GM12878 (cell line): ENCODE measurements around the gene PGF. TPM values are rescaled to one million over a fixed set of nuclear protein-coding genes. Genes with fewer than 3 reads are reported as not detected.

Source experiments
- BHLHE40 ChIP-seq, 2 experiments: fragments of 450-650 bp in 1 of 2; IDR thresholded peaks; 2 replicates each; pipeline ENCODE4 v1.6.1; 2011 to 2017; ENCODE audit warnings: low read depth in 2 of 2, borderline replicate concordance in 1 of 2, improper control_type of control experiment in 1 of 2, low read length in 1 of 2, mild to moderate bottlenecking in 1 of 2
- CUX1 ChIP-seq: IDR thresholded peaks from 2 replicates; pipeline ENCODE4 v1.6.1; 2012; ENCODE audit warnings: improper control_type of control experiment, low read depth, low read length; ENCODE audit not compliant: insufficient replicate concordance
- E2F4 ChIP-seq: IDR thresholded peaks from 2 replicates; pipeline ENCODE4 v1.6.1; 2012; ENCODE audit warnings: low read depth, low read length, improper control_type of control experiment
- ELK1 ChIP-seq: IDR thresholded peaks from 2 replicates; pipeline ENCODE4 v1.6.1; 2012; ENCODE audit warnings: low read depth, low read length, improper control_type of control experiment
- EP300 ChIP-seq, 2 experiments: fragments of 150-350 bp in 1 of 2; IDR thresholded peaks; 2 replicates each; pipeline ENCODE4 v1.6.1; 2011 to 2012; ENCODE audit warnings: low read depth in 2 of 2, low read length in 2 of 2, borderline replicate concordance in 1 of 2, improper control_type of control experiment in 1 of 2, inconsistent platforms in 1 of 2; ENCODE audit not compliant: control insufficient read depth in 1 of 2
- ESRRA ChIP-seq: IDR thresholded peaks from 2 replicates; pipeline ENCODE4 v1.6.1; 2012; ENCODE audit warnings: mild to moderate bottlenecking, low read length, improper control_type of control experiment
- NRF1 ChIP-seq: conservative IDR thresholded peaks from 2 replicates; pipeline ENCODE4 v1.6.1; 2011; ENCODE audit warnings: mild to moderate bottlenecking, low read depth, low read length, improper control_type of control experiment
- RAD21 ChIP-seq: IDR thresholded peaks from 2 replicates; pipeline ENCODE4 v1.6.1; 2011; ENCODE audit warnings: mild to moderate bottlenecking, low read depth, low read length, moderate library complexity; ENCODE audit not compliant: insufficient read depth
- SRF ChIP-seq, 2 experiments: IDR thresholded peaks; 2 replicates each; pipeline ENCODE4 v1.6.1; 2011; ENCODE audit warnings: low read depth in 2 of 2, low read length in 2 of 2, mild to moderate bottlenecking in 1 of 2, moderate library complexity in 1 of 2
- SUZ12 ChIP-seq: fragments of 200-600 bp; sonication (generic); IDR thresholded peaks from one replicate; pipeline ENCODE4 v1.6.1; 2018; ENCODE audit warnings: antibody characterized with exemption, mild to moderate bottlenecking; ENCODE audit not compliant: unreplicated experiment
- TCF7 ChIP-seq: IDR thresholded peaks from 2 replicates; pipeline ENCODE4 v1.6.1; 2014; ENCODE audit warnings: antibody characterized with exemption, borderline replicate concordance
- USF1 ChIP-seq: IDR thresholded peaks from 2 replicates; pipeline ENCODE4 v1.6.1; 2011; ENCODE audit warnings: borderline replicate concordance, low read depth, mild to moderate bottlenecking, moderate library complexity, mixed read lengths, low read length; ENCODE audit not compliant: insufficient read depth; ENCODE audit errors: extremely low read length
- WRNIP1 ChIP-seq: IDR thresholded peaks from 2 replicates; pipeline ENCODE4 v1.6.1; 2011; ENCODE audit warnings: low read depth, low read length, improper control_type of control experiment, borderline replicate concordance
- YBX1 ChIP-seq: fragments of 450-650 bp; IDR thresholded peaks from 2 replicates; pipeline ENCODE4 v1.6.1; 2016; ENCODE audit warnings: antibody characterized with exemption
- ZNF384 ChIP-seq: IDR thresholded peaks from 2 replicates; pipeline ENCODE4 v1.6.1; 2012; ENCODE audit warnings: low read depth, mild to moderate bottlenecking, low read length, improper control_type of control experiment, borderline replicate concordance
- polyA plus RNA-seq, 11 experiments: library from polyadenylated mRNA; depleted of rRNA in 4 of 11; unstranded in 6 of 11; stranded (reverse) in 5 of 11; fragments of >200 nt; fragmentation: Nextera tagmentation in 4 of 11; fragmentation: Illumina TruSeq in 1 of 11; extraction: Ambion mirVana in 4 of 11; extraction: Trizol in 1 of 11; gene quantifications; 1 replicate in 1 of 11; 2 replicates in 10 of 11; pipeline versions ENCODE4 v1.2.1 to v1.2.3, GENCODE V29; 2011 to 2016; ENCODE audit warnings: inconsistent platforms in 2 of 11, missing spikeins in 2 of 11, low read depth in 1 of 11
- total RNA-seq, 4 experiments: library from RNA; depleted of rRNA in 3 of 4; stranded (reverse); fragments of >200 nt in 3 of 4; fragmentation: Illumina TruSeq in 1 of 4; extraction: Trizol in 1 of 4; gene quantifications; 2 replicates each; pipeline versions ENCODE4 v1.2.1 to v1.2.3, GENCODE V29; 2013 to 2021
- TF ChIP-seq, protein P1 (sequence below): IDR thresholded peaks from 2 replicates; pipeline ENCODE4 v1.6.1; 2011; ENCODE audit warnings: low read depth, low read length, improper control_type of control experiment, borderline replicate concordance

The PGF gene
- total and polyA plus RNA-seq, 10 of the 15 experiments (the other 5 are each of a cell fraction or from before 2014, with no cell fraction given): 0.11 to 5.5 (median 0.63) TPM

DNA sequence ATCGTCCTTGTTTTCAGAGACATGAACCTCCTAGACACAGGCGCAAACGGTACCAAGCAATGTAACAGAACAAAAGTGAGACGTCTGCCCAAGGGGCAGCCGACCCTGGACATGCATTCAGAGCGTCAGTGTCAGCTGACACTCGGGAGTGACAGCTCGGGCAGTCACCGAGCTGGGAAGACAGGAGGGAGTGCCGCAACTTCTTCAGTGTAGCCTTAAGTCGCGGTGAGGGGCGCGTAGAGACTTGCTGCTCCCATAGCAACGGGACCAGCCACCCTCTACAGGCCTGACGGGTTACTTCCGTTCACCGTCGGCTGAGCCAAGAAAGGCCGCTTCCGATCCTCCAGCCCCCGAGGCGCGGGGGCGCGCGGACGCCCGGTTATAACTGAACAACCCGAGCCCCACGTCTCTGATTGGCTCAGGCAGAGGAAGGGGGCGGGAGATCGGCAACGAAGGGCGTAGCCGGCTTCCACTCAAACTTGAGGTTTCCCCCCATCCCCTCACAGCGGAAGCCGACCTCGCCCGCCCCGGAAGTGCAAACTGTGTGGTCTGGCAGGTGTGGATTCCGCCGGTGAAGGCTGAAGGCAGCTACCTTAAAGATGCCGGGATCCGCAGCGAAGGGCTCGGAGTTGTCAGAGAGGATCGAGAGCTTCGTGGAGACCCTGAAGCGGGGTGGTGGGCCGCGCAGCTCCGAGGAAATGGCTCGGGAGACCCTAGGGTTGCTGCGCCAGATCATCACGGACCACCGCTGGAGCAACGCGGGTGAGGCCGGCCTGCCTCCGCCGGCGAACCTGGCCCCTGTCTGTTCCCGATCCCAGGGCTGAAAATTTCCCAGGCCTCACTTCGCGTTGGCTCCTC lies 47.2 kb upstream of the PGF start, which contains the start of gene EIF2B2 (continued):
- TF ChIP-seq BHLHE40 (IDR thresholded peaks at IDR 0.05; ENCODE audit: borderline replicate concordance in 1 of 2, low read depth in 2 of 2, low read length in 1 of 2) (peak; percentile 13 to 26; a peak in 1 of 4 replicates), USF1 (peak; percentile 10), SUZ12 (no peak), NRF1 (no peak), TCF7 (no peak), RAD21 (no peak), ZNF384 (no peak), E2F4 (no peak; the same call in 1 of the 2 replicates), SRF (IDR thresholded peaks at IDR 0.05; ENCODE audit: low read depth in 2 of 2, low read length in 2 of 2) (peak; percentile 99 to 100), CUX1 (no peak), EP300 (IDR thresholded peaks at IDR 0.05; ENCODE audit: borderline replicate concordance in 1 of 2, control insufficient read depth in 1 of 2, low read depth in 2 of 2, low read length in 2 of 2) (no peak; a peak in 1 of 4 replicates), WRNIP1 (no peak), ELK1 (peak; percentile 100), YBX1 (no peak), ESRRA (no peak)
- TF ChIP-seq, protein P1, sequence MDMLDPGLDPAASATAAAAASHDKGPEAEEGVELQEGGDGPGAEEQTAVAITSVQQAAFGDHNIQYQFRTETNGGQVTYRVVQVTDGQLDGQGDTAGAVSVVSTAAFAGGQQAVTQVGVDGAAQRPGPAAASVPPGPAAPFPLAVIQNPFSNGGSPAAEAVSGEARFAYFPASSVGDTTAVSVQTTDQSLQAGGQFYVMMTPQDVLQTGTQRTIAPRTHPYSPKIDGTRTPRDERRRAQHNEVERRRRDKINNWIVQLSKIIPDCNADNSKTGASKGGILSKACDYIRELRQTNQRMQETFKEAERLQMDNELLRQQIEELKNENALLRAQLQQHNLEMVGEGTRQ: peak; percentile 4; the same call in 1 of the 2 replicates
